HCT116 (cell line): ENCODE data around the gene IMPG1.

Experiments
- EZH2 ChIP-seq: fragments of 200-600 bp; sonication (generic); IDR thresholded peaks from 2 replicates; pipeline ENCODE4 v1.6.1; 2017; ENCODE audit warnings: antibody characterized with exemption, mixed run types
- POLR2A ChIP-seq: IDR thresholded peaks from 2 replicates; pipeline ENCODE4 v1.7.0; 2011; ENCODE audit warnings: borderline replicate concordance; ENCODE audit not compliant: insufficient read depth, insufficient read length; ENCODE audit errors: extremely low read depth
- SRF ChIP-seq: IDR thresholded peaks from 2 replicates; pipeline ENCODE4 v1.6.1; 2012; ENCODE audit warnings: low read depth

DNA sequence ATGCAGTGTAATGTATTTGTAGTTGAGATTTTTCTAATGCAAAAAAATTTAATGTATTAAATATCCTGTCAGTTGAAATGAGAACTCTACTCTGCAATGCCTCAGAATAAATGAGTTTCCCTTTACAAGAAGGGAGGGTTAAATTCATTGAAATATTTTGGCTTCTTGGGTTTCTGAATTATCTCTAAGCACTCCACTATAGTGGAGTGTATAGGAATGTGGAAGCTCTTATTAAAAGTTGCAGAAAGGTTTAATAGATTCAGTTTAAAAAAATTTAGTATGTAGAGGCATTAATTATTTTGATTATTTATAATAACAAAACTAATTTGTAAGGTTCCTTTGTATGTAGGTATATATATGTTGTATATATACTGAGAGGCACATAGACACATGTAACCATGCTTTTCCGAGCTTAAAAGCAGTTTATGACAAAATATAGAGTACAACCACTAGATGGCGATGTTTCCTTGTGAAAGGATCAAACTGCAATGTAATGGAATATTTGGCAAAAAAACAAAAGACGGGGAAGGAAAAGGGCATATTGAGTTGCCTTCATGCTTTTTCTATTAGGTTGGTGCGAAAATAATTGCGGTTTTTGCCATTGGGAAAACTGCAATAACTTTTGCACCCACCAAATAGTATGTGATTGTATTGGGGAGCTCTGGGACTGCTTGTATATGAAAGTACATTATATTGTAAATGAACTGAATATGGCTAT is 179.2 kb downstream of the IMPG1 start:
- TF ChIP-seq POLR2A, result no peak
- TF ChIP-seq SRF, result no peak
- TF ChIP-seq EZH2, result no peak
